H9 (cell line): ENCODE data around the gene CCDC59. TPM values are rescaled to one million over a fixed set of nuclear protein-coding genes. Genes with fewer than 3 reads are reported as not detected.

ENCODE experiments used
- DNase-seq: peaks from one replicate; pipeline ENCODE4 v3.0.0-alpha.2; 2017
- H2AFZ ChIP-seq: one replicate; pipeline ENCODE4 v1.6.1; 2013; ENCODE audit warnings: mild to moderate bottlenecking, low read length, control low read depth, moderate library complexity
- H2AK5ac ChIP-seq: 2 replicates; pipeline ENCODE4 v1.6.1; 2013; ENCODE audit warnings: low read length, control low read depth, mixed read lengths; ENCODE audit not compliant: insufficient read length
- H2BK120ac ChIP-seq: one replicate; pipeline ENCODE4 v1.6.1; 2013; ENCODE audit warnings: low read depth, mild to moderate bottlenecking, low read length, control low read depth, inconsistent platforms; ENCODE audit not compliant: poor library complexity, severe bottlenecking
- H2BK12ac ChIP-seq: 2 replicates; pipeline ENCODE4 v1.6.1; 2013; ENCODE audit warnings: low read length, control low read depth, mixed read lengths, low read depth; ENCODE audit not compliant: insufficient read length
- H2BK15ac ChIP-seq: 2 replicates; pipeline ENCODE4 v1.6.1; 2013; ENCODE audit warnings: low read depth, low read length, control low read depth
- H2BK20ac ChIP-seq: one replicate; pipeline ENCODE4 v1.6.1; 2013; ENCODE audit warnings: low read depth, mild to moderate bottlenecking, low read length, control low read depth, inconsistent platforms; ENCODE audit not compliant: poor library complexity, severe bottlenecking
- H2BK5ac ChIP-seq: 2 replicates; pipeline ENCODE4 v1.6.1; 2013; ENCODE audit warnings: low read length, control low read depth, mixed read lengths; ENCODE audit not compliant: insufficient read length
- H3K14ac ChIP-seq: 2 replicates; pipeline ENCODE4 v1.6.1; 2013; ENCODE audit warnings: low read length, control low read depth; ENCODE audit not compliant: insufficient read depth
- H3K18ac ChIP-seq: 2 replicates; pipeline ENCODE4 v1.6.1; 2013; ENCODE audit warnings: low read depth, mild to moderate bottlenecking, mixed read lengths, low read length, control low read depth; ENCODE audit not compliant: insufficient read length
- H3K23ac ChIP-seq: 2 replicates; pipeline ENCODE4 v1.6.1; 2013; ENCODE audit warnings: low read length, control low read depth, mixed read lengths, low read depth; ENCODE audit not compliant: insufficient read length
- H3K23me2 ChIP-seq: 2 replicates; pipeline ENCODE4 v1.6.1; 2013; ENCODE audit warnings: low read depth, mild to moderate bottlenecking, mixed read lengths, low read length, control low read depth; ENCODE audit not compliant: insufficient read length, poor library complexity, severe bottlenecking
- H3K27ac ChIP-seq: 2 replicates; pipeline ENCODE4 v1.5.1; 2013; ENCODE audit warnings: low read length, control low read depth, mixed read lengths, low read depth; ENCODE audit not compliant: insufficient read length
- H3K27me3 ChIP-seq: 2 replicates; pipeline ENCODE4 v1.6.1; 2013; ENCODE audit warnings: low read length, control low read depth, inconsistent platforms; ENCODE audit not compliant: insufficient read depth
- H3K4ac ChIP-seq: 2 replicates; pipeline ENCODE4 v1.6.1; 2013; ENCODE audit warnings: low read depth, mild to moderate bottlenecking, control low read depth, inconsistent platforms, low read length, moderate library complexity
- H3K4me1 ChIP-seq: 2 replicates; pipeline ENCODE4 v1.6.1; 2013; ENCODE audit warnings: low read length, control low read depth, inconsistent platforms; ENCODE audit not compliant: insufficient read depth
- H3K4me2 ChIP-seq: 2 replicates; pipeline ENCODE4 v1.6.1; 2013; ENCODE audit warnings: low read length, control low read depth, mixed read lengths; ENCODE audit not compliant: insufficient read length, insufficient read depth
- H3K56ac ChIP-seq: 2 replicates; pipeline ENCODE4 v1.6.1; 2013; ENCODE audit warnings: low read depth, mild to moderate bottlenecking, mixed read lengths, low read length, control low read depth; ENCODE audit not compliant: insufficient read length
- H3K79me1 ChIP-seq: 2 replicates; pipeline ENCODE4 v1.6.1; 2013; ENCODE audit warnings: low read depth, mild to moderate bottlenecking, moderate library complexity, low read length, control low read depth, inconsistent platforms; ENCODE audit not compliant: insufficient read depth, poor library complexity, severe bottlenecking
- H3K79me2 ChIP-seq: 2 replicates; pipeline ENCODE4 v1.6.1; 2013; ENCODE audit warnings: low read length, control low read depth, inconsistent platforms; ENCODE audit not compliant: insufficient read depth
- H3K9ac ChIP-seq: 2 replicates; pipeline ENCODE4 v1.6.1; 2013; ENCODE audit warnings: low read length, control low read depth, mixed read lengths; ENCODE audit not compliant: insufficient read length; ENCODE audit errors: extremely low read depth
- H3K9me3 ChIP-seq: one replicate; pipeline ENCODE4 v1.6.1; 2013; ENCODE audit warnings: low read depth, low read length, inconsistent platforms; ENCODE audit not compliant: control insufficient read depth
- H3T11ph ChIP-seq: one replicate; pipeline ENCODE4 v1.6.1; 2013; ENCODE audit warnings: mild to moderate bottlenecking, low read length, control low read depth, inconsistent platforms
- H4K20me1 ChIP-seq: one replicate; pipeline ENCODE4 v1.6.1; 2013; ENCODE audit not compliant: control insufficient read depth, insufficient read length, insufficient read depth
- H4K5ac ChIP-seq: 2 replicates; pipeline ENCODE4 v1.6.1; 2013; ENCODE audit warnings: low read depth, mild to moderate bottlenecking, mixed read lengths, low read length, control low read depth; ENCODE audit not compliant: insufficient read length
- H4K8ac ChIP-seq: replicated peaks from 2 replicates; pipeline ENCODE4 v1.6.1; 2013; ENCODE audit warnings: low read length, control low read depth, mixed read lengths, low read depth; ENCODE audit not compliant: insufficient read length
- H4K91ac ChIP-seq: 2 replicates; pipeline ENCODE4 v1.6.1; 2013; ENCODE audit warnings: low read depth, mild to moderate bottlenecking, moderate library complexity, mixed read lengths, low read length, control low read depth; ENCODE audit not compliant: insufficient read length
- H3K27ac Mint-ChIP-seq, 3 experiments: 2 replicates in 2 of 3; 3 replicates in 1 of 3; pipeline ENCODE4 v1.8.0; 2020 to 2021; ENCODE audit warnings: mixed read lengths in 3 of 3, mild to moderate bottlenecking in 1 of 3, moderate library complexity in 1 of 3
- H3K27me3 Mint-ChIP-seq: 2 replicates; pipeline ENCODE4 v1.8.0; 2021; ENCODE audit warnings: low read depth, mild to moderate bottlenecking, moderate library complexity, mixed read lengths
- H3K36me3 Mint-ChIP-seq, 3 experiments: 2 replicates in 2 of 3; 3 replicates in 1 of 3; pipeline ENCODE4 v1.8.0; 2020 to 2021; ENCODE audit warnings: low read depth in 3 of 3, mixed read lengths in 3 of 3; ENCODE audit not compliant: insufficient read depth in 1 of 3
- H3K4me1 Mint-ChIP-seq, 2 experiments: 2 replicates each; pipeline ENCODE4 v1.8.0; 2020; ENCODE audit warnings: mixed read lengths in 2 of 2
- H3K4me3 Mint-ChIP-seq, 2 experiments: 2 replicates in 1 of 2; 3 replicates in 1 of 2; pipeline ENCODE4 v1.8.0; 2020 to 2021; ENCODE audit warnings: mild to moderate bottlenecking in 2 of 2, mixed read lengths in 2 of 2, moderate library complexity in 1 of 2
- H3K9me3 Mint-ChIP-seq, 2 experiments: 2 replicates in 1 of 2; 3 replicates in 1 of 2; pipeline ENCODE4 v1.8.0; 2020; ENCODE audit warnings: mild to moderate bottlenecking in 2 of 2, mixed read lengths in 2 of 2, moderate library complexity in 1 of 2
- CTCF ChIP-seq: fragments of 200-600 bp; sonication (generic); conservative IDR thresholded peaks from 3 replicates; pipeline ENCODE4 v1.8.0; 2021; ENCODE audit warnings: antibody characterized with exemption, mild to moderate bottlenecking
- WGBS: extraction: QIAGEN DNeasy Blood & Tissue Kit; methylation state at CpG from one replicate; pipeline ENCODE4 v1.1.7; 2013; ENCODE audit warnings: missing lambda C conversion rate, low lambda C conversion rate, mixed read lengths; ENCODE audit not compliant: insufficient read length; ENCODE audit errors: extremely low coverage; 5-methylcytosine and 5-hydroxymethylcytosine counted together
- total RNA-seq: library from RNA; stranded (reverse); gene quantifications from 2 replicates; pipeline ENCODE4 v1.2.1, GENCODE V29; 2021

Gene CCDC59
- total RNA-seq, 1 experiment from 2014 or later, result 62.2 TPM

GRCh38 chr12:82363990-82364389 is 5.8 kb upstream of the CCDC59 start:
- Mint-ChIP-seq H3K27ac (peak overlapping the region in 1 of 3 experiments; percentile 58; a peak in 1 of 7 replicates), H3K27me3 (no peaks in the 10 kb centered on the region), H3K36me3 (peaks cover 9 to 16% (median 11%) of the 10 kb centered on the region in 3 experiments), H3K9me3 (peaks cover 0 to 4% of the 10 kb centered on the region in 2 experiments; a peak in 2 of 5 replicates), H3K4me1 (peaks cover 19 to 21% of the 10 kb centered on the region in 2 experiments), H3K4me3 (no peak overlapping the region)
- no peak overlapping the region for H2BK5ac ChIP-seq
- H3K9me3 ChIP-seq, result no peaks in the 10 kb centered on the region
- no peak overlapping the region for H3K4ac ChIP-seq
- no peak overlapping the region for H2BK15ac ChIP-seq
- TF ChIP-seq CTCF, result no peak
- no peak overlapping the region for H3K14ac ChIP-seq
- H3K4me1 ChIP-seq, result no peaks in the 10 kb centered on the region
- peaks cover 4% of the 10 kb centered on the region for H3K79me1 ChIP-seq
- no peaks in the 10 kb centered on the region for H4K20me1 ChIP-seq
- no peak overlapping the region for H4K8ac ChIP-seq
- H3K23me2 ChIP-seq, result no peaks in the 10 kb centered on the region
- no peaks in the 10 kb centered on the region for H3K27me3 ChIP-seq
- H3K18ac ChIP-seq, result no peak overlapping the region
- H3K56ac ChIP-seq, result no peak overlapping the region
- no peak overlapping the region for H3K4me2 ChIP-seq
- H3K9ac ChIP-seq, result no peak overlapping the region
- no peaks in the 10 kb centered on the region for H3K79me2 ChIP-seq
- H3K23ac ChIP-seq, result no peak overlapping the region
- H2BK120ac ChIP-seq, result no peak overlapping the region
- no peak overlapping the region for H4K91ac ChIP-seq
- H3K27ac ChIP-seq, result no peak overlapping the region
- WGBS, result no CpG with 5 or more reads among the region's 4 CpGs
- H4K5ac ChIP-seq, result no peak overlapping the region
- no peak overlapping the region for H2AK5ac ChIP-seq
- H3T11ph ChIP-seq, result no peak overlapping the region
- H2BK12ac ChIP-seq, result no peak overlapping the region
- no peak overlapping the region for H2BK20ac ChIP-seq
- no peak overlapping the region for H2AFZ ChIP-seq
- no peak for DNase-seq
